Measurements from ENCODE around the gene CES2. TPM values are rescaled to one million over a fixed set of nuclear protein-coding genes. Genes with fewer than 3 reads are reported as not detected.
"Not testable (repeated sequence)": the region's sequence is repeated elsewhere in the genome, so short reads cannot be mapped to it uniquely, and the experiment has no call there.

CES2 gene
- total and polyA plus RNA-seq, 10 of the 15 experiments (the other 5 are each of a cell fraction or from before 2014, with no cell fraction given) = 1.6 to 33.7 (median 21.0) TPM

- no peak for TF ChIP-seq EED (IDR thresholded peaks at IDR 0.05; ENCODE audit: low read depth)
Observed at GRCh38 chr16:66895999-66896398, 39.3 kb upstream of the CES2 start (continued).

- WGBS (ENCODE audit: insufficient coverage, insufficient replicate concordance, low lambda C conversion rate, missing lambda C conversion rate) = 41% methylated on average over 5 of the region's 5 CpGs
- H4K20me1 ChIP-seq (ENCODE audit: control insufficient read depth, insufficient read depth); in situ Hi-C loops (cut with MboI); FAIRE-seq; H3K4me2 ChIP-seq (ENCODE audit: control insufficient read depth, insufficient read depth); H3K27ac ChIP-seq (ENCODE audit: control insufficient read depth, insufficient read depth); intact Hi-C loops (cut with micrococcal nuclease; ENCODE audit: unreplicated experiment); POLR2A ChIA-PET; H2AFZ ChIP-seq (ENCODE audit: control insufficient read depth, low read depth, low read length); DNase-seq (ENCODE audit: low read depth, low spot score); H3K4me3 ChIP-seq; BruUV-seq (replicated peaks); H3K4me1 ChIP-seq (ENCODE audit: control insufficient read depth, insufficient read depth, low read length); ATAC-seq; H3K9me3 ChIP-seq (replicated peaks; ENCODE audit: control insufficient read depth, insufficient read depth, low read length); H3K79me2 ChIP-seq (ENCODE audit: control insufficient read depth, insufficient read depth, low read length); H3K27me3 ChIP-seq (replicated peaks in 1 of 2; ENCODE audit: control insufficient read depth in 2 of 2, insufficient read depth in 2 of 2, low read length in 1 of 2); H3K9ac ChIP-seq (ENCODE audit: control insufficient read depth, insufficient read depth, low read length); H3K36me3 ChIP-seq (ENCODE audit: control insufficient read depth in 2 of 2, insufficient read depth in 2 of 2, low read length in 1 of 2): not testable (repeated sequence)
- RAD21 ChIA-PET (ENCODE audit: unreplicated experiment) = interaction anchor here (1.9 kb wide), 1 partner anchor 32 kb away, joined by 6 read pairs; no protein-coding TSS in a partner anchor
- SMC1A ChIA-PET (ENCODE audit: uncharacterized antibody, unreplicated experiment) = interaction anchor here (3.0 kb wide), 1 partner anchor 32 kb away, joined by 9 read pairs; no protein-coding TSS in a partner anchor
- CTCF ChIA-PET = interaction anchor here (0.6 to 9.7 kb wide), 2 partner anchors 26 to 29 kb away, joined by 3 to 77 read pairs; partner anchors contain the start of gene RRAD
Observed at GRCh38 chr16:66896682-66897081, 38.6 kb upstream of the CES2 start.

GRCh38 chr16:66898207-66898606 is 37.1 kb upstream of the CES2 start:
- ChIA-PET CTCF (interaction anchor here (1.0 to 9.7 kb wide), 4 partner anchors 8 to 56 kb away, joined by 3 to 77 read pairs (median 4); partner anchors contain the start of gene RRAD), POLR2A (no interaction called here), RAD21 (ENCODE audit: unreplicated experiment) (no interaction called here), SMC1A (ENCODE audit: uncharacterized antibody, unreplicated experiment) (interaction anchor here (0.9 to 1.1 kb wide), 3 partner anchors 8 to 20 kb away, joined by 3 read pairs; partner anchors contain the start of gene CDH16)
- intact Hi-C loops (cut with micrococcal nuclease; ENCODE audit: unreplicated experiment) (no loop called here), in situ Hi-C loops (cut with MboI) (no loop called here)
- H3K4me2 ChIP-seq (ENCODE audit: control insufficient read depth, insufficient read depth) = no peak overlapping the region
- H3K27me3 ChIP-seq (replicated peaks in 1 of 2; ENCODE audit: control insufficient read depth in 2 of 2, insufficient read depth in 2 of 2, low read length in 1 of 2) = no peaks in the 10 kb centered on the region
- no peak overlapping the region for H3K9ac ChIP-seq (ENCODE audit: control insufficient read depth, insufficient read depth, low read length)
- H3K27ac ChIP-seq (ENCODE audit: control insufficient read depth, insufficient read depth) = no peak overlapping the region
- WGBS (ENCODE audit: insufficient coverage, insufficient replicate concordance, low lambda C conversion rate, missing lambda C conversion rate) = 60% methylated on average over 2 of the region's 3 CpGs
- no peaks in the 10 kb centered on the region for H4K20me1 ChIP-seq (ENCODE audit: control insufficient read depth, insufficient read depth)
- H3K36me3 ChIP-seq (ENCODE audit: control insufficient read depth in 2 of 2, insufficient read depth in 2 of 2, low read length in 1 of 2) = no peaks in the 10 kb centered on the region
- no peaks in the 10 kb centered on the region for H3K9me3 ChIP-seq (replicated peaks; ENCODE audit: control insufficient read depth, insufficient read depth, low read length)
- no TSS peak for BruUV-seq (replicated peaks)
- H2AFZ ChIP-seq (ENCODE audit: control insufficient read depth, low read depth, low read length) = no peak overlapping the region
- no peak for ATAC-seq
- DNase-seq (ENCODE audit: low read depth, low spot score) = no peak
- FAIRE-seq = no peak
- H3K4me3 ChIP-seq = no peak overlapping the region
- H3K4me1 ChIP-seq (ENCODE audit: control insufficient read depth, insufficient read depth, low read length) = no peaks in the 10 kb centered on the region; the same call in 1 of the 2 replicates
- no peaks in the 10 kb centered on the region for H3K79me2 ChIP-seq (ENCODE audit: control insufficient read depth, insufficient read depth, low read length)
- TF ChIP-seq KLF5 (IDR thresholded peaks at IDR 0.05; ENCODE audit: partially characterized antibody) = no peak
- TF ChIP-seq TARDBP (IDR thresholded peaks at IDR 0.05; ENCODE audit: borderline replicate concordance) = no peak
- TF ChIP-seq CBX3 (IDR thresholded peaks at IDR 0.05; ENCODE audit: borderline replicate concordance, low read depth) = no peak
- no peak for TF ChIP-seq TBL1XR1 (IDR thresholded peaks at IDR 0.05; ENCODE audit: low read depth, low read length)
- TF ChIP-seq HDAC2 (IDR thresholded peaks at IDR 0.05) = no peak
- no peak for TF ChIP-seq CREB1 (IDR thresholded peaks at IDR 0.05; ENCODE audit: low read depth)
- no peak for TF ChIP-seq POLR2AphosphoS2 (IDR thresholded peaks at IDR 0.05; ENCODE audit: low read depth, low read length)
- no peak for TF ChIP-seq IKZF2 (IDR thresholded peaks at IDR 0.05)
- no peak for TF ChIP-seq SKIL (IDR thresholded peaks at IDR 0.05; ENCODE audit: low read depth, poor library complexity, severe bottlenecking)
- no peak for TF ChIP-seq PAX8 (IDR thresholded peaks at IDR 0.05)
- TF ChIP-seq MEF2A (IDR thresholded peaks at IDR 0.05; ENCODE audit: insufficient read depth, low read depth, low read length) = no peak
- TF ChIP-seq RBBP5 (conservative IDR thresholded peaks at IDR 0.05) = no peak
- no peak for TF ChIP-seq E2F4 (IDR thresholded peaks at IDR 0.05; ENCODE audit: low read depth, low read length)
- TF ChIP-seq RFX5 (IDR thresholded peaks at IDR 0.05; ENCODE audit: low read depth, low read length) = no peak
